Fibroblast of villous mesenchyme (primary cell): Measurements from ENCODE around the gene PPOX. TPM values are rescaled to one million over a fixed set of nuclear protein-coding genes. Genes with fewer than 3 reads are reported as not detected.

ENCODE experiments used
- DNase-seq: peaks from one replicate; pipeline ENCODE4 v3.0.0-alpha.2; 2010; ENCODE audit warnings: low read depth
- H3K4me3 ChIP-seq: 2 replicates; pipeline ENCODE4 v1.5.1; 2011; ENCODE audit warnings: low read depth, mild to moderate bottlenecking, low read length
- total RNA-seq: library from RNA; depleted of rRNA; stranded (reverse); fragments of >200 nt; gene quantifications from 2 replicates; pipeline ENCODE4 v1.2.3, GENCODE V29; 2012
- TF ChIP-seq, protein P1 (sequence below): IDR thresholded peaks from 2 replicates; pipeline ENCODE4 v1.5.1; 2012; ENCODE audit warnings: low read depth, mild to moderate bottlenecking, low read length; ENCODE audit not compliant: insufficient read depth

Gene PPOX
- total RNA-seq, 1 donor = 10.4 TPM

- DNase-seq = peak; percentile 93
- TF ChIP-seq, protein P1, sequence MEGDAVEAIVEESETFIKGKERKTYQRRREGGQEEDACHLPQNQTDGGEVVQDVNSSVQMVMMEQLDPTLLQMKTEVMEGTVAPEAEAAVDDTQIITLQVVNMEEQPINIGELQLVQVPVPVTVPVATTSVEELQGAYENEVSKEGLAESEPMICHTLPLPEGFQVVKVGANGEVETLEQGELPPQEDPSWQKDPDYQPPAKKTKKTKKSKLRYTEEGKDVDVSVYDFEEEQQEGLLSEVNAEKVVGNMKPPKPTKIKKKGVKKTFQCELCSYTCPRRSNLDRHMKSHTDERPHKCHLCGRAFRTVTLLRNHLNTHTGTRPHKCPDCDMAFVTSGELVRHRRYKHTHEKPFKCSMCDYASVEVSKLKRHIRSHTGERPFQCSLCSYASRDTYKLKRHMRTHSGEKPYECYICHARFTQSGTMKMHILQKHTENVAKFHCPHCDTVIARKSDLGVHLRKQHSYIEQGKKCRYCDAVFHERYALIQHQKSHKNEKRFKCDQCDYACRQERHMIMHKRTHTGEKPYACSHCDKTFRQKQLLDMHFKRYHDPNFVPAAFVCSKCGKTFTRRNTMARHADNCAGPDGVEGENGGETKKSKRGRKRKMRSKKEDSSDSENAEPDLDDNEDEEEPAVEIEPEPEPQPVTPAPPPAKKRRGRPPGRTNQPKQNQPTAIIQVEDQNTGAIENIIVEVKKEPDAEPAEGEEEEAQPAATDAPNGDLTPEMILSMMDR = no peak
- peak within 1 kb of the TSS; percentile 98 for H3K4me3 ChIP-seq
Measured at GRCh38 chr1:161153682-161154337, 12.4 kb upstream of the PPOX start, which contains the start of gene UFC1. TSS of gene UFC1 (plus strand) at chr1:161153978. CDS start at chr1:161153998, 20 bp downstream.

DNA sequence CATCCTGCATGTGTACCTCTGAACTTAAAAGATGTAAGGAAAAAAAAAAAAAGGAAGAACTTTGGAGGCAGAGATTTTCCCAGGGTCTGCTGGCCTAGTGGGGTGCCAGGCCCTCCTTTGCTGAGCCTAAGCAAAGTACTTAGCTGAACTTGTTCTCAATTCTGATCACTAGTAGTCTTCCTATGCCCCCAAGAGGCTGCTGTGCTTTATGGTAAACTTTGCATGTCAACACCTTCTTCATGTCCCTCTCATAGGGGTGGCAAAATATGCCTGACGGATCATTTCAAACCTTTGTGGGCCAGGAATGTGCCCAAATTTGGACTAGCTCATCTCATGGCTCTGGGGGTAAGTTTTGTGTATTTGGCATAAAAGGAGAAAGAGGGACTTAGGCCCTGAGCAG, 8.4 kb upstream of the PPOX start:
- no peak for DNase-seq
- TF ChIP-seq, protein P1 = no peak

DNA sequence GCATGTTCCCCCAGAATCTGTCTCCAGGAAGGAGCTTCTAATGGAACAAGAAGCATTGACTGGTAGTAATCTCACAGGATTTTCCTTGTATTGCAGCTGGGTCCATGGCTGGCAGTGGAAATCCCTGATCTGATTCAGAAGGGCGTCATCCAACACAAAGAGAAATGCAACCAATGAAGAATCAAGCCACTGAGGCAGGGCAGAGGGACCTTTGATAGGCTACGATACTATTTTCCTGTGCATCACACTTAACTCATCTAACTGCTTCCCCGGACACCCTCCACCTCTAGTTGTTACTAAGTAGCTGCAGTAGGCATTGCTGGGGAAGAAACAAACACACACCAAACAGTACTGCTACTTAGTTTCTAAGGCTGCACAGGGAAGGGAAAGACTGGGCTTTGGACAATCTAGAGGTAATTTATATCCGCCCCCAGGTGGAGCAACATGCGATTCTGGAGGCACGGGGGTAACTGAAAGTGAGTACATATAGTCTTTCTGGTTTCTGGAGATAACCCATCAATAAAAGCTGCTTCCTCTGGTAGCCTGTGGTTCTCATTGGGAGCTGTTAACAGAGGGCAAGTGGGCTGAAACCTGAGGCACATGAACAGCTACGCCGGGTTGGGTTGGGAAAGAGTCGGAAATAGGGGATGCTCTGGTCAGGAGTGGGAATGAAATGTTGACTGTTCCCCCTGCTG, 7.8 kb upstream of the PPOX start:
- TF ChIP-seq, protein P1 = no peak
- peak overlapping the region; percentile 93 for H3K4me3 ChIP-seq
- DNase-seq = no peak

More for the DNA sequence above, 8.4 kb upstream of the PPOX start:
- no peak overlapping the region for H3K4me3 ChIP-seq

GRCh38 chr1:161159087-161159912, 6.9 kb upstream of the PPOX start, which contains the start of gene USP21:
TSS of gene USP21 (plus strand) at chr1:161159500. CDS start at chr1:161160641, 1,141 bp downstream.
- TF ChIP-seq, protein P1 = peak; percentile 46
- peak; percentile 88 for DNase-seq
- H3K4me3 ChIP-seq = peak within 1 kb of the TSS; percentile 93

DNA sequence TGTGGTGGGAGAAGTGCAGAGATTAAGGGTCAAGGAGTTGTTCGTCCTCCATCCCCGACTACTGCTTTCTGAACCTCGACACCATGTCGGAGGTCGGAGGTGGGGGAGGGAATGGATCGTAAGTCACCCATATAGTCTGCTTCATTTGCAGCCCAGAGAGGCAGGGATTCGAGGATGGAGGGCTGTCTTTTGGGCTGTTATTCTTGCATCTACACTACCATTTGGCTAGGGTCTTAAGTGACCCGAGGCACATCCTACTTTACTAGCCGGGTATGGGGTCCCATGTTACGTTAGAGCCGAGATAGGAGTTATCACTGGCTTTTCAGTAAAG, 6.3 kb upstream of the PPOX start:
- H3K4me3 ChIP-seq = peak overlapping the region; percentile 93
- TF ChIP-seq, protein P1 = no peak
- DNase-seq = no peak

GRCh38 chr1:161160671-161161145, 5.5 kb upstream of the PPOX start:
- no peak for DNase-seq
- H3K4me3 ChIP-seq = no peak overlapping the region
- TF ChIP-seq, protein P1 = no peak
